ENCODE data around the gene IFNL3. TPM values are rescaled to one million over a fixed set of nuclear protein-coding genes. Genes with fewer than 3 reads are reported as not detected.

The IFNL3 gene
- total RNA-seq, 1 donor from 2014 or later = not detected

DNA sequence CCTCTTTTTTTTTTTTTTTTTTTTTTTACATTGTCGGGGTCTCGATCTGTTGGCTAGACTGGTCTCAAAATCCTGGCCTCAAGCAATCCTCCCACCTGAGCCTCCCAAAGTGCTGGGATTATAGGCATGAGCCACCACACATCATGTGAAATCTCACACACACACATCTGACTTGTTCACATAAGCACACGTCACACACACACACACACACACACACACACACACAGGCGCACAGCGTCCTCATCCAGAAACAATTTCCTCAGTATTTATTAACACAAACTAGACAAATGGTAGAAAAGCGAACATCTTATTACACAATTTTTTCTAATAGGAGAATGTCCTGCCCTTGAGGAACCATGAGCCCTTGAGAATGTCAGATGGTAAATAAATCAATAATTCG lies 35.6 kb downstream of the IFNL3 start:
- Mint-ChIP-seq H3K36me3 (ENCODE audit: unreplicated experiment) (no peaks in the 10 kb centered on the region), H3K27me3 (ENCODE audit: unreplicated experiment) (peaks cover 3% of the 10 kb centered on the region), H3K4me3 (ENCODE audit: unreplicated experiment) (no peak overlapping the region), H3K9me3 (ENCODE audit: unreplicated experiment) (no peaks in the 10 kb centered on the region), H3K27ac (ENCODE audit: unreplicated experiment) (no peak overlapping the region), H3K4me1 (ENCODE audit: low read depth, unreplicated experiment) (peaks cover 2% of the 10 kb centered on the region)
- no peak for DNase-seq
- TF ChIP-seq, protein P1, sequence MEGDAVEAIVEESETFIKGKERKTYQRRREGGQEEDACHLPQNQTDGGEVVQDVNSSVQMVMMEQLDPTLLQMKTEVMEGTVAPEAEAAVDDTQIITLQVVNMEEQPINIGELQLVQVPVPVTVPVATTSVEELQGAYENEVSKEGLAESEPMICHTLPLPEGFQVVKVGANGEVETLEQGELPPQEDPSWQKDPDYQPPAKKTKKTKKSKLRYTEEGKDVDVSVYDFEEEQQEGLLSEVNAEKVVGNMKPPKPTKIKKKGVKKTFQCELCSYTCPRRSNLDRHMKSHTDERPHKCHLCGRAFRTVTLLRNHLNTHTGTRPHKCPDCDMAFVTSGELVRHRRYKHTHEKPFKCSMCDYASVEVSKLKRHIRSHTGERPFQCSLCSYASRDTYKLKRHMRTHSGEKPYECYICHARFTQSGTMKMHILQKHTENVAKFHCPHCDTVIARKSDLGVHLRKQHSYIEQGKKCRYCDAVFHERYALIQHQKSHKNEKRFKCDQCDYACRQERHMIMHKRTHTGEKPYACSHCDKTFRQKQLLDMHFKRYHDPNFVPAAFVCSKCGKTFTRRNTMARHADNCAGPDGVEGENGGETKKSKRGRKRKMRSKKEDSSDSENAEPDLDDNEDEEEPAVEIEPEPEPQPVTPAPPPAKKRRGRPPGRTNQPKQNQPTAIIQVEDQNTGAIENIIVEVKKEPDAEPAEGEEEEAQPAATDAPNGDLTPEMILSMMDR (IDR thresholded peaks at IDR 0.05; ENCODE audit: partially characterized antibody, unreplicated experiment) = no peak

DNA sequence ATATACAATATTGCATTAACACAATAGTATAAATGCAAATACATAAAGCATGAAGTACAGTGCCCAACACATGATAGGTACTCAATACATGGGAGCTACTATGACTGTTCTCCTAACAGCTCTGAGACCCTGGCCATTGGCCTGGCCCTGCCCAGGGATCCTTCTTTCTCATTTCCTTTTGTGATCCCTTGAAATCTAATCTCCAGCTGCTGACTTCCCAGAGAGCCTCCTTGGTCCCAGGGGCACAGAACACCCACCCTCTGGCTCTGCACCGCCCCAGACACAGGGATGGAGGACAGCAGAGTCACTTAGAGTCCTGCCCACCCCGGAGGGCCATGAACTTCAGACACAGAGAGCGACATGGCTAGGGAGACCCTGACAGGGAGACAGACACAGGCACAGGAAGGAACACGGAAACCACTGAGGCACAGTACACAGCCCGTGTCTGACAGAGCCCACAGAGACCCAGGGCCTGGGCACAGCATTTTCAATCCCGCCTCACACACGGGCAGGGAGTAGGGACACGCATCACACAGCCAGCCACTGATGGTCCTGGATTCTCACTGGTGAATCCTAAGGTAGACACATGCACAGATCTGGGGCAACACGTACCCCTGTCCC lies 36.5 kb downstream of the IFNL3 start:
- Mint-ChIP-seq H3K36me3 (ENCODE audit: unreplicated experiment) (no peaks in the 10 kb centered on the region), H3K4me3 (ENCODE audit: unreplicated experiment) (no peak overlapping the region), H3K4me1 (ENCODE audit: low read depth, unreplicated experiment) (peaks cover 2% of the 10 kb centered on the region), H3K27ac (ENCODE audit: unreplicated experiment) (no peak overlapping the region), H3K27me3 (ENCODE audit: unreplicated experiment) (peaks cover 3% of the 10 kb centered on the region), H3K9me3 (ENCODE audit: unreplicated experiment) (no peaks in the 10 kb centered on the region)
- TF ChIP-seq, protein P1 (IDR thresholded peaks at IDR 0.05; ENCODE audit: partially characterized antibody, unreplicated experiment) = no peak
- no peak for DNase-seq

DNA sequence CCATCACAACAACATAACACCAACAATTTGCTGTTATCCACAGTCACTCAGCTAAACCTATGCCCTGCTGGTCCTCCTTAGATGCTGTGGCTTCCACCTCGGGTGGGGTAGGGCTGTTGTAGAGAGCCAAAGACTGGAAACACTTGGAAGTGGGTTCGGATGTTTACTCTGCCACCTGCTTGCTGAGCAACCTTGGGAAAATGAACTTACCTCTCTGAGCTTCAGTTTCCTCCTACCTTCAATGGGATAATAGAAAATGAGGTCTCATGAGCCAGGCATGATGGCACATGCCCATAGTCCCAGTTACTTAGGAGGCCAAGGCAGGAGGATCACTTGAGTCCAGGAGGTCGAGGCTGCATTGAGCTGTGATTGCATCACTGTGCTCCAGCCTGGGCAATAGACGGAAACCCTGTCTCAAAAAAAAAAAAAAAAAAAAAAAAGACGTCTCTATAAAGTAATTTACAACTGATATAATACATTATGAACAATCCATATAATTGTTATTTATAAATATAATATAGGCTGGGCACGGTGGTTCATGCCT lies 37.4 kb downstream of the IFNL3 start:
- Mint-ChIP-seq H3K27ac (ENCODE audit: unreplicated experiment) (no peak overlapping the region), H3K9me3 (ENCODE audit: unreplicated experiment) (no peaks in the 10 kb centered on the region), H3K27me3 (ENCODE audit: unreplicated experiment) (peaks cover 5% of the 10 kb centered on the region), H3K4me1 (ENCODE audit: low read depth, unreplicated experiment) (peaks cover 2% of the 10 kb centered on the region), H3K36me3 (ENCODE audit: unreplicated experiment) (no peaks in the 10 kb centered on the region), H3K4me3 (ENCODE audit: unreplicated experiment) (no peak overlapping the region)
- TF ChIP-seq, protein P1 (IDR thresholded peaks at IDR 0.05; ENCODE audit: partially characterized antibody, unreplicated experiment) = no peak
- DNase-seq = no peak

DNA sequence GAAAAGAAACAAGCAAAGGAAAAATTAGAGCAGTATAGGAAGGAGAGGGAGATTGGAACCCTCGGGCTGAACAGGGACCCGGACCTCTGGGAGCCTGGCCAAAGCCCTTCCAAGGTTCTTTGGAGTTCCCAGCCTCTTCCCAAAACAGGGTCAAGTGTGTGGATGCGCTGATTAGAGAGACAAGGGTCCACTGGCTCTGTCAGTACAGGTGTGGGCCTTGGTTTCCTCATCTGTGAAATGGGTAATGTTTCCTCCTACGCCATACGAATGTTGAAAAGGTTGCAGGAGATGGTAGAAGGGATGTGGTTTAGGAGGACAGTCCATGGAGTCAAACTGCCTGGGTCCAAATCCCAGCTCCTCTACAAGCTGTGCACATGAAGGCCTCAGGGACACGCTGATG lies 38.7 kb downstream of the IFNL3 start:
- H3K27ac Mint-ChIP-seq (ENCODE audit: unreplicated experiment) = no peak overlapping the region
- no peaks in the 10 kb centered on the region for H3K9me3 Mint-ChIP-seq (ENCODE audit: unreplicated experiment)
- no peak overlapping the region for H3K4me3 Mint-ChIP-seq (ENCODE audit: unreplicated experiment)
- H3K27me3 Mint-ChIP-seq (ENCODE audit: unreplicated experiment) = peaks cover 5% of the 10 kb centered on the region
- peaks cover 7% of the 10 kb centered on the region for H3K4me1 Mint-ChIP-seq (ENCODE audit: low read depth, unreplicated experiment)
- TF ChIP-seq, protein P1 (IDR thresholded peaks at IDR 0.05; ENCODE audit: partially characterized antibody, unreplicated experiment) = no peak
- no peak for DNase-seq
- no peaks in the 10 kb centered on the region for H3K36me3 Mint-ChIP-seq (ENCODE audit: unreplicated experiment)

DNA sequence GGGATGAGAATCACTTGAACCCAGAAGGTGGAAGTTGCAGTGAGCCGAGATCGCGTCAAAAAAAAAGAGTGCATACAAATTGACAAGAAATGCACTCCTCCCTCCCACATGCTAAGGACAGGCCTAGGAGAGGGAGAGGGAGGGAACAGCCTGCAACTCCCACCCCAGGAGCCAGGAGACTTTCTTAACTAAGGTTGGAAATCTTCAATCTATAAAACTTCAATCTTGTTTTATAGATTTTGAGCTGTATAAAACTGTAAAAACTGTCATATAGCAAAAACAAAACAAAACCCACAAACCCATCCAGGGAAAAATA lies 39.4 kb downstream of the IFNL3 start:
- Mint-ChIP-seq H3K4me3 (ENCODE audit: unreplicated experiment) (no peak overlapping the region), H3K4me1 (ENCODE audit: low read depth, unreplicated experiment) (peaks cover 14% of the 10 kb centered on the region), H3K9me3 (ENCODE audit: unreplicated experiment) (no peaks in the 10 kb centered on the region), H3K27me3 (ENCODE audit: unreplicated experiment) (peaks cover 5% of the 10 kb centered on the region), H3K27ac (ENCODE audit: unreplicated experiment) (no peak overlapping the region), H3K36me3 (ENCODE audit: unreplicated experiment) (no peaks in the 10 kb centered on the region)
- no peak for DNase-seq
- TF ChIP-seq, protein P1 (IDR thresholded peaks at IDR 0.05; ENCODE audit: partially characterized antibody, unreplicated experiment) = no peak

Measured in glutamatergic neuron (in vitro differentiated cells).